ENCODE measurements around the gene AGPAT2. TPM values are rescaled to one million over a fixed set of nuclear protein-coding genes. Genes with fewer than 3 reads are reported as not detected.
A peak's percentile ranks its signal among the peaks of the same experiment; 100 is the strongest.

AGPAT2 gene
- total RNA-seq, 4 donors from 2014 or later: 28.8 to 43.6 (median 38.4) TPM

- Histone ChIP-seq H3K4me3 (no peak overlapping the region), H3K36me3 (no peaks in the 10 kb centered on the region), H3K9me3 (no peaks in the 10 kb centered on the region), H3K27ac (no peak overlapping the region), H3K27me3 (peaks cover 47% of the 10 kb centered on the region), H3K4me1 (peaks cover 0 to 20% (median 0%) of the 10 kb centered on the region in 3 donors)
- peak; percentile 78 for ATAC-seq
- TF ChIP-seq POLR2AphosphoS5 (IDR thresholded peaks at IDR 0.05) (no peak), POLR2A (IDR thresholded peaks at IDR 0.05) (no peak), EP300 (IDR thresholded peaks at IDR 0.05) (no peak)
- TF ChIP-seq, protein P1, sequence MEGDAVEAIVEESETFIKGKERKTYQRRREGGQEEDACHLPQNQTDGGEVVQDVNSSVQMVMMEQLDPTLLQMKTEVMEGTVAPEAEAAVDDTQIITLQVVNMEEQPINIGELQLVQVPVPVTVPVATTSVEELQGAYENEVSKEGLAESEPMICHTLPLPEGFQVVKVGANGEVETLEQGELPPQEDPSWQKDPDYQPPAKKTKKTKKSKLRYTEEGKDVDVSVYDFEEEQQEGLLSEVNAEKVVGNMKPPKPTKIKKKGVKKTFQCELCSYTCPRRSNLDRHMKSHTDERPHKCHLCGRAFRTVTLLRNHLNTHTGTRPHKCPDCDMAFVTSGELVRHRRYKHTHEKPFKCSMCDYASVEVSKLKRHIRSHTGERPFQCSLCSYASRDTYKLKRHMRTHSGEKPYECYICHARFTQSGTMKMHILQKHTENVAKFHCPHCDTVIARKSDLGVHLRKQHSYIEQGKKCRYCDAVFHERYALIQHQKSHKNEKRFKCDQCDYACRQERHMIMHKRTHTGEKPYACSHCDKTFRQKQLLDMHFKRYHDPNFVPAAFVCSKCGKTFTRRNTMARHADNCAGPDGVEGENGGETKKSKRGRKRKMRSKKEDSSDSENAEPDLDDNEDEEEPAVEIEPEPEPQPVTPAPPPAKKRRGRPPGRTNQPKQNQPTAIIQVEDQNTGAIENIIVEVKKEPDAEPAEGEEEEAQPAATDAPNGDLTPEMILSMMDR (IDR thresholded peaks at IDR 0.05): peak in 3 of 4 experiments; percentile 79 to 91 (median 82)
- WGBS, 2 donors (ENCODE audit: low coverage in 1 of 2): 56 to 68% methylated on average over 22 to 23 of the region's 31 CpGs
Measured at GRCh38 chr9:136631038-136632000, 55.9 kb downstream of the AGPAT2 start.

DNA sequence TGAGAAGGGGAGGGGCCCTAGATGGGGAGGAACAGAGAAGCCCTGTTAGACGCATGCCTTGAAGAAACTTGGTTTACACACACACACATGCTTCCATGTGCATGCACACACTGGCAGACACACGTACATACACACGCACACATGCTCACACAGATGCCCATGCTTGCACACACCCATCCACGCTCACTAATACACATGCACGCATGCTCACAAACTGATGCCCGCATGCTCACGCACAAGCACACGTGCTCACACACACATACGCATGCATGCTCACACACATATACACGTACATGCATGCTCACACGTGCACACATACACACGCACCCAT, 56.6 kb downstream of the AGPAT2 start:
- H3K27me3 ChIP-seq: peaks cover 45% of the 10 kb centered on the region
- TF ChIP-seq, protein P1 (IDR thresholded peaks at IDR 0.05): no peak
- no peak for TF ChIP-seq POLR2A (IDR thresholded peaks at IDR 0.05)
- no peak for TF ChIP-seq POLR2AphosphoS5 (IDR thresholded peaks at IDR 0.05)
- no peak for TF ChIP-seq EP300 (IDR thresholded peaks at IDR 0.05)
- no peaks in the 10 kb centered on the region for H3K36me3 ChIP-seq
- H3K27ac ChIP-seq: no peak overlapping the region
- no peaks in the 10 kb centered on the region for H3K9me3 ChIP-seq
- H3K4me3 ChIP-seq: no peak overlapping the region
- ATAC-seq: no peak
- peaks cover 0 to 27% (median 1%) of the 10 kb centered on the region in 3 donors for H3K4me1 ChIP-seq
- WGBS, 2 donors (ENCODE audit: low coverage in 1 of 2): 61 to 62% methylated on average over 6 to 12 of the region's 12 CpGs

- no peak overlapping the region for H3K27ac ChIP-seq
- H3K4me3 ChIP-seq: no peak overlapping the region
- H3K36me3 ChIP-seq: no peaks in the 10 kb centered on the region
- WGBS, 2 donors (ENCODE audit: low coverage in 1 of 2): no CpG with 5 or more reads among the region's 19 CpGs
- H3K9me3 ChIP-seq: no peaks in the 10 kb centered on the region
- peaks cover 39% of the 10 kb centered on the region for H3K27me3 ChIP-seq
- TF ChIP-seq EP300 (IDR thresholded peaks at IDR 0.05) (no peak), POLR2AphosphoS5 (IDR thresholded peaks at IDR 0.05) (no peak)
- TF ChIP-seq, protein P1 (IDR thresholded peaks at IDR 0.05): peak in 3 of 4 experiments; percentile 32 to 64 (median 33)
- H3K4me1 ChIP-seq: peaks cover 0 to 32% (median 7%) of the 10 kb centered on the region in 3 donors
- ATAC-seq: no peak
Measured at GRCh38 chr9:136629879-136630661, 57.2 kb downstream of the AGPAT2 start.

DNA sequence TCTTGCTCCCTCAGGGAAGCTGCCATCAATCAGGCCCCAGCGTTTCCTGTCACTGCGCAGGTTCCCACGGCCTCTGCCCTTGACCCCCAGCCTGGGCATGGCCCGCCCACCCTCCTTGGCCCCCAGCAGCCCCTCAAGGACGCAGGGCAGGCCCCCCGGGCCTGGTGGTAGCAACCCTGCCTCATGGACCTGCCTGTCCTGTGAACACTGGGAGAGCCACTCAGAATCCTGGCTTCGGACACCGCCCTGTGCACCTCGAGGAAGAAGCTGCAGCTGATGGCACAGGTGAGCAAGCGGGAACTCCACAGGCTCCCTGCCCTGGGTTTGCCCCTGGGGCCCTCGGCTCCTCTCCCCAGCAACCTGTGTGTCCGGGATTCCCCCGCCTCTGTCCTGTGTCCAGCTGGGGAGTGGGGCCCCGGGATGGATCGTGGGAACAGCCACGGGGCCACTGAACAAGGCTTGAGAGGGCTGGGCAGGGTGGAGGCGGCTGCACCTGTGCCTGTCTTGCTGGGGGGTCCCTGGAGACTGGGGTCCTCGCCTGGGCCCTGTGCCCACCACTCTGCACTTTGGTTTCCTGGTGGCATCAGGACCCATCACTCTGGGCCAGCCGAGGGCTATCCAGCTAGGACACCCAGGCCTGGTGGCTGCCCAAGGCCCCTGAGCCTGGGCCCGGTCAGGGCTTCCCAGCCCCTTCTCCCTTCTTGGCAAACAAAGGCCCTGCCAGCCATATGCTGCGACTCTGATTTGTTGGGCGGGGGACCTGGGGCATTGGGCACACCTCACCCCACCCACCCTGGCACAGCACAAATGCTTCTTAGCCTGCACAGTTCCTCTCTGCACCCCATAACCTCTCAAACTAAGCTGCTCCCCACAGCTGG, 58.0 kb downstream of the AGPAT2 start:
- H3K27ac ChIP-seq: no peak overlapping the region
- ATAC-seq: no peak
- WGBS, 2 donors (ENCODE audit: low coverage in 1 of 2): 100% methylated on average over 2 of the region's 22 CpGs; no CpG with 5 or more reads in 1 of the 2 donors
- no peaks in the 10 kb centered on the region for H3K9me3 ChIP-seq
- no peaks in the 10 kb centered on the region for H3K36me3 ChIP-seq
- H3K4me1 ChIP-seq: peaks cover 0 to 41% (median 14%) of the 10 kb centered on the region in 3 donors
- H3K27me3 ChIP-seq: peaks cover 33% of the 10 kb centered on the region
- no peak for TF ChIP-seq POLR2AphosphoS5 (IDR thresholded peaks at IDR 0.05)
- TF ChIP-seq POLR2A (IDR thresholded peaks at IDR 0.05): no peak
- TF ChIP-seq, protein P1 (IDR thresholded peaks at IDR 0.05): no peak
- no peak for TF ChIP-seq EP300 (IDR thresholded peaks at IDR 0.05)
- no peak overlapping the region for H3K4me3 ChIP-seq

All from gastroesophageal sphincter (tissue), 4 donors.